HepG2 (cell line): Measurements from ENCODE around the gene ING2. TPM values are rescaled to one million over a fixed set of nuclear protein-coding genes. Genes with fewer than 3 reads are reported as not detected.

Experiments
- CBX1 ChIP-seq: IDR thresholded peaks from one replicate; pipeline ENCODE4 v1.6.1; 2016; ENCODE audit warnings: antibody characterized with exemption, low read depth
- CHD2 ChIP-seq: IDR thresholded peaks from 2 replicates; pipeline ENCODE4 v1.6.1; 2011; ENCODE audit warnings: low read depth, low read length, improper control_type of control experiment
- CREB1 ChIP-seq, 2 experiments: fragments of 450-650 bp in 1 of 2; IDR thresholded peaks; 2 replicates each; pipeline ENCODE4 v1.6.1; 2016 to 2017; ENCODE audit warnings: control low read depth in 1 of 2, mild to moderate bottlenecking in 1 of 2, missing compliant biosample characterization in 1 of 2, missing genetic modification characterization in 1 of 2
- ELF3 ChIP-seq: IDR thresholded peaks from 2 replicates; pipeline ENCODE4 v1.6.1; 2016; ENCODE audit warnings: missing genetic modification reagents, missing compliant biosample characterization
- ZKSCAN1 ChIP-seq: fragments of 150-350 bp; IDR thresholded peaks from 2 replicates; pipeline ENCODE4 v1.6.1; 2014; ENCODE audit warnings: low read length
- ZNF12 ChIP-seq: sonication (generic); formaldehyde crosslinking; IDR thresholded peaks from 2 replicates; pipeline ENCODE4 v1.5.0; 2020; ENCODE audit warnings: missing genetic modification reagents
- ZNF318 ChIP-seq: sonication (generic); formaldehyde crosslinking; IDR thresholded peaks from 2 replicates; pipeline ENCODE4 v1.4.0; 2020; ENCODE audit warnings: mild to moderate bottlenecking, missing genetic modification reagents
- ZNF549 ChIP-seq: sonication (generic); formaldehyde crosslinking; IDR thresholded peaks from 2 replicates; pipeline ENCODE4 v1.5.0; 2020; ENCODE audit warnings: missing genetic modification reagents
- polyA plus RNA-seq, 8 experiments: library from polyadenylated mRNA; depleted of rRNA in 3 of 8; stranded (reverse) in 7 of 8; unstranded in 1 of 8; fragments of >200 nt; fragmentation: Illumina TruSeq in 4 of 8; extraction: Trizol in 4 of 8; gene quantifications; 2 replicates each; pipeline versions ENCODE4 v1.2.1 to v1.2.3, GENCODE V29; 2011 to 2016; ENCODE audit warnings: low read depth in 4 of 8, missing spikeins in 1 of 8, mixed read lengths in 1 of 8; ENCODE audit not compliant: insufficient read depth in 1 of 8
- total RNA-seq, 5 experiments: library from RNA; depleted of rRNA; stranded (reverse); fragments of >200 nt; fragmentation: Illumina TruSeq; extraction: Trizol; gene quantifications; 2 replicates each; pipeline ENCODE4 v1.2.3, GENCODE V29; 2016; ENCODE audit warnings: low read depth in 1 of 5
- TF ChIP-seq, protein P1 (sequence below): sonication (generic); formaldehyde crosslinking; IDR thresholded peaks from 2 replicates; pipeline ENCODE4 v1.4.0; 2020; ENCODE audit warnings: missing genetic modification reagents, borderline replicate concordance

ING2 gene
- total and polyA plus RNA-seq, 2 of the 13 experiments (the other 11 are each of a cell fraction or from before 2014, with no cell fraction given): 6.6 to 12.4 TPM

GRCh38 chr4:183471946-183472708, 32.7 kb upstream of the ING2 start (continued):
- TF ChIP-seq ZNF318 (CRISPR knock-in tag): no peak
- no peak for TF ChIP-seq ZKSCAN1
- TF ChIP-seq, protein P1, sequence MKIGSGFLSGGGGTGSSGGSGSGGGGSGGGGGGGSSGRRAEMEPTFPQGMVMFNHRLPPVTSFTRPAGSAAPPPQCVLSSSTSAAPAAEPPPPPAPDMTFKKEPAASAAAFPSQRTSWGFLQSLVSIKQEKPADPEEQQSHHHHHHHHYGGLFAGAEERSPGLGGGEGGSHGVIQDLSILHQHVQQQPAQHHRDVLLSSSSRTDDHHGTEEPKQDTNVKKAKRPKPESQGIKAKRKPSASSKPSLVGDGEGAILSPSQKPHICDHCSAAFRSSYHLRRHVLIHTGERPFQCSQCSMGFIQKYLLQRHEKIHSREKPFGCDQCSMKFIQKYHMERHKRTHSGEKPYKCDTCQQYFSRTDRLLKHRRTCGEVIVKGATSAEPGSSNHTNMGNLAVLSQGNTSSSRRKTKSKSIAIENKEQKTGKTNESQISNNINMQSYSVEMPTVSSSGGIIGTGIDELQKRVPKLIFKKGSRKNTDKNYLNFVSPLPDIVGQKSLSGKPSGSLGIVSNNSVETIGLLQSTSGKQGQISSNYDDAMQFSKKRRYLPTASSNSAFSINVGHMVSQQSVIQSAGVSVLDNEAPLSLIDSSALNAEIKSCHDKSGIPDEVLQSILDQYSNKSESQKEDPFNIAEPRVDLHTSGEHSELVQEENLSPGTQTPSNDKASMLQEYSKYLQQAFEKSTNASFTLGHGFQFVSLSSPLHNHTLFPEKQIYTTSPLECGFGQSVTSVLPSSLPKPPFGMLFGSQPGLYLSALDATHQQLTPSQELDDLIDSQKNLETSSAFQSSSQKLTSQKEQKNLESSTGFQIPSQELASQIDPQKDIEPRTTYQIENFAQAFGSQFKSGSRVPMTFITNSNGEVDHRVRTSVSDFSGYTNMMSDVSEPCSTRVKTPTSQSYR (CRISPR knock-in tag): no peak
- no peak for TF ChIP-seq CBX1
- no peak for TF ChIP-seq ZNF12 (CRISPR knock-in tag)
- peak; percentile 33; the same call in 1 of the 2 replicates for TF ChIP-seq ELF3 (CRISPR knock-in tag)
- no peak for TF ChIP-seq CREB1 (IDR thresholded peaks at IDR 0.05)
- no peak for TF ChIP-seq CREB1 (CRISPR knock-in tag; IDR thresholded peaks at IDR 0.05)
- no peak for TF ChIP-seq CHD2
- TF ChIP-seq ZNF549 (CRISPR knock-in tag): no peak
